CD4-positive, alpha-beta memory T cell (primary cell): Measurements from ENCODE around the gene CEACAM21. TPM values are rescaled to one million over a fixed set of nuclear protein-coding genes. Genes with fewer than 3 reads are reported as not detected.

Source experiments
- CTCF ChIA-PET: fragments of 350-600 bp; sonication (Branson Sonifier 250); formaldehyde crosslinking; loops from one replicate; lab custom pipeline; 2021; ENCODE audit warnings: inconsistent platforms; ENCODE audit not compliant: partially characterized antibody; lab: Charles Lee
- POLR2A ChIA-PET: fragments of 350-600 bp; sonication (Branson Sonifier 250); formaldehyde crosslinking; loops from one replicate; lab custom pipeline; 2021; ENCODE audit not compliant: partially characterized antibody; lab: Charles Lee
- DNase-seq, 5 donors: peaks; one replicate each; pipeline versions ENCODE4 v3.0.0 to v3.0.0-alpha.2; 2020 to 2022; ENCODE audit warnings: mixed read lengths in 1 of 5
- H3K27ac ChIP-seq: one replicate; pipeline ENCODE4 v1.7.0; 2013; ENCODE audit warnings: low read depth, low read length
- H3K27me3 ChIP-seq: 2 replicates; pipeline ENCODE4 v1.7.0; 2013; ENCODE audit warnings: mild to moderate bottlenecking, low read length, moderate library complexity; ENCODE audit not compliant: insufficient read depth
- H3K36me3 ChIP-seq: 2 replicates; pipeline ENCODE4 v1.7.0; 2013; ENCODE audit warnings: mild to moderate bottlenecking, low read length, moderate library complexity; ENCODE audit not compliant: insufficient read depth
- H3K4me1 ChIP-seq: 2 replicates; pipeline ENCODE4 v1.7.0; 2013; ENCODE audit warnings: mild to moderate bottlenecking, low read length, moderate library complexity; ENCODE audit not compliant: insufficient read depth
- H3K4me3 ChIP-seq, 2 donors: one replicate each; pipeline ENCODE4 v1.7.0; 2013; ENCODE audit warnings: low read length in 2 of 2, mild to moderate bottlenecking in 1 of 2
- H3K9me3 ChIP-seq, 2 donors: one replicate each; pipeline ENCODE4 v1.7.0; 2013; ENCODE audit warnings: low read length in 2 of 2, control low read depth in 1 of 2; ENCODE audit not compliant: control insufficient read depth in 1 of 2
- H3K27ac Mint-ChIP-seq, 7 donors: one replicate each; pipeline ENCODE4 v1.8.0; 2020 to 2021; ENCODE audit warnings: mixed read lengths in 7 of 7, mild to moderate bottlenecking in 6 of 7, inconsistent platforms in 3 of 7, moderate library complexity in 3 of 7
- H3K27me3 Mint-ChIP-seq, 2 donors: one replicate each; pipeline ENCODE4 v1.8.0; 2020 to 2021; ENCODE audit warnings: mixed read lengths in 2 of 2
- H3K36me3 Mint-ChIP-seq, 2 donors: one replicate each; pipeline ENCODE4 v1.8.0; 2020 to 2021; ENCODE audit warnings: mixed read lengths in 2 of 2, inconsistent platforms in 1 of 2, mild to moderate bottlenecking in 1 of 2
- H3K4me1 Mint-ChIP-seq, 4 donors: one replicate each; pipeline ENCODE4 v1.8.0; 2020 to 2021; ENCODE audit warnings: mixed read lengths in 4 of 4, mild to moderate bottlenecking in 1 of 4
- H3K4me3 Mint-ChIP-seq, 8 donors: one replicate each; pipeline ENCODE4 v1.8.0; 2020 to 2021; ENCODE audit warnings: mixed read lengths in 8 of 8, mild to moderate bottlenecking in 7 of 8, moderate library complexity in 6 of 8, inconsistent platforms in 3 of 8
- H3K9me3 Mint-ChIP-seq, 8 donors: one replicate each; pipeline ENCODE4 v1.8.0; 2020 to 2021; ENCODE audit warnings: mixed read lengths in 8 of 8, mild to moderate bottlenecking in 5 of 8, inconsistent platforms in 3 of 8, moderate library complexity in 1 of 8
- intact Hi-C: fragments of 100-400 bp; cut with micrococcal nuclease; formaldehyde crosslinking; loops from one replicate; pipeline ENCODE4 v1.15.1; 2023
- polyA plus RNA-seq, 2 donors: library from polyadenylated mRNA; unstranded; fragments of 300-500 nt; fragmentation: Illumina TruSeq; gene quantifications; one replicate each; pipeline ENCODE4 v1.2.3, GENCODE V29; 2021
- total RNA-seq, 2 experiments: library from RNA; stranded (reverse); gene quantifications; one replicate each; pipeline ENCODE4 v1.2.3, GENCODE V29; 2021

Gene CEACAM21
- total and polyA plus RNA-seq, 4 experiments from 2014 or later = 42.8 to 61.2 (median 54.6) TPM

GRCh38 chr19:41552558-41552957 lies 23.4 kb upstream of the CEACAM21 start:
- H3K27me3 Mint-ChIP-seq = no peaks in the 10 kb centered on the region
- Histone ChIP-seq H3K9me3 (no peaks in the 10 kb centered on the region), H3K4me3 (peak overlapping the region; percentile 75 to 91), H3K27me3 (no peaks in the 10 kb centered on the region), H3K27ac (peak overlapping the region; percentile 63), H3K36me3 (peaks cover 13% of the 10 kb centered on the region), H3K4me1 (peaks cover 63% of the 10 kb centered on the region)
- intact Hi-C loops = loop anchor here (5.0 kb wide), 1 partner anchor 200 kb away; the partner anchor contains the start of gene TGFB1
- H3K27ac Mint-ChIP-seq = peak overlapping the region; percentile 89 to 98 (median 97)
- H3K4me3 Mint-ChIP-seq = peak overlapping the region; percentile 98 to 100 (median 99)
- CTCF ChIA-PET = interaction anchor here (1.6 to 4.5 kb wide), 3 partner anchors 10 to 16 kb away, joined by 5 to 29 read pairs (median 10); no protein-coding TSS in a partner anchor
- POLR2A ChIA-PET = interaction anchor here (1.0 to 22.7 kb wide), 8 partner anchors 8 to 289 kb away, joined by 3 to 547 read pairs (median 8); partner anchors contain the start of genes DMAC2 and HNRNPUL1
- peaks cover 56 to 72% of the 10 kb centered on the region in 2 donors for H3K36me3 Mint-ChIP-seq
- H3K9me3 Mint-ChIP-seq = peaks cover 0 to 4% (median 0%) of the 10 kb centered on the region in 8 donors
- peaks cover 40 to 80% (median 57%) of the 10 kb centered on the region in 4 donors for H3K4me1 Mint-ChIP-seq
- DNase-seq = no peak

- peak overlapping the region; percentile 56 to 100 (median 99) for H3K4me3 Mint-ChIP-seq
- peak overlapping the region; percentile 5 to 75 for H3K4me3 ChIP-seq
- H3K36me3 ChIP-seq = peaks cover 13% of the 10 kb centered on the region
- peaks cover 63% of the 10 kb centered on the region for H3K4me1 ChIP-seq
- no peaks in the 10 kb centered on the region for H3K9me3 ChIP-seq
- peaks cover 62 to 76% of the 10 kb centered on the region in 2 donors for H3K36me3 Mint-ChIP-seq
- peaks cover 41 to 80% (median 57%) of the 10 kb centered on the region in 4 donors for H3K4me1 Mint-ChIP-seq
- no peak for DNase-seq
- intact Hi-C loops = loop anchor here (5.0 kb wide), 1 partner anchor 202 kb away; the partner anchor contains the start of gene TGFB1
- no peaks in the 10 kb centered on the region for H3K27me3 Mint-ChIP-seq
- peaks cover 0 to 4% (median 0%) of the 10 kb centered on the region in 8 donors for H3K9me3 Mint-ChIP-seq
- POLR2A ChIA-PET = interaction anchor here (1.1 to 22.7 kb wide), 4 partner anchors 11 to 751 kb away, joined by 3 to 547 read pairs (median 96); no protein-coding TSS in a partner anchor
- no peaks in the 10 kb centered on the region for H3K27me3 ChIP-seq
- H3K27ac Mint-ChIP-seq = peak overlapping the region; percentile 58 to 98 (median 87)
- CTCF ChIA-PET = interaction anchor here (2.3 to 4.9 kb wide), 4 partner anchors 9 to 17 kb away, joined by 11 to 56 read pairs (median 33); no protein-coding TSS in a partner anchor
- H3K27ac ChIP-seq = peak overlapping the region; percentile 63
Measured at GRCh38 chr19:41553804-41554203, 22.2 kb upstream of the CEACAM21 start.

- peak overlapping the region in 1 of 2 donors; percentile 37 for H3K4me3 ChIP-seq
- Mint-ChIP-seq H3K4me3 (peak overlapping the region; percentile 56 to 100 (median 98)), H3K4me1 (peaks cover 45 to 84% (median 62%) of the 10 kb centered on the region in 4 donors), H3K9me3 (peaks cover 0 to 4% (median 0%) of the 10 kb centered on the region in 8 donors), H3K27me3 (no peaks in the 10 kb centered on the region), H3K36me3 (peaks cover 68 to 73% of the 10 kb centered on the region in 2 donors), H3K27ac (peak overlapping the region; percentile 66 to 95 (median 88))
- H3K36me3 ChIP-seq = peaks cover 13% of the 10 kb centered on the region
- DNase-seq = peak; percentile 64 to 78 (median 66)
- peak overlapping the region; percentile 63 for H3K27ac ChIP-seq
- CTCF ChIA-PET = interaction anchor here (0.7 to 4.9 kb wide), 10 partner anchors 8 to 351 kb away, joined by 3 to 56 read pairs (median 6); no protein-coding TSS in a partner anchor
- no peaks in the 10 kb centered on the region for H3K27me3 ChIP-seq
- peaks cover 72% of the 10 kb centered on the region for H3K4me1 ChIP-seq
- POLR2A ChIA-PET = interaction anchor here (0.9 to 22.7 kb wide), 9 partner anchors 12 to 661 kb away, joined by 3 to 547 read pairs (median 7); partner anchors contain the start of genes CEACAM21, HNRNPUL1 and TGFB1
- intact Hi-C loops = loop anchor here (1.0 to 5.0 kb wide), 2 partner anchors 13 to 203 kb away; partner anchors contain the start of gene TGFB1
- H3K9me3 ChIP-seq = no peaks in the 10 kb centered on the region
Measured at GRCh38 chr19:41554907-41555306, 21.1 kb upstream of the CEACAM21 start.

GRCh38 chr19:41555748-41556147 lies 20.2 kb upstream of the CEACAM21 start:
- Histone ChIP-seq H3K27ac (peak overlapping the region; percentile 63), H3K4me3 (peak overlapping the region; percentile 13 to 37), H3K36me3 (peaks cover 13% of the 10 kb centered on the region), H3K27me3 (no peaks in the 10 kb centered on the region), H3K9me3 (no peaks in the 10 kb centered on the region), H3K4me1 (peaks cover 80% of the 10 kb centered on the region)
- peaks cover 66 to 73% of the 10 kb centered on the region in 2 donors for H3K36me3 Mint-ChIP-seq
- H3K4me1 Mint-ChIP-seq = peaks cover 53 to 92% (median 70%) of the 10 kb centered on the region in 4 donors
- peak overlapping the region; percentile 66 to 95 (median 89) for H3K27ac Mint-ChIP-seq
- intact Hi-C loops = loop anchor here (1.0 kb wide), 1 partner anchor 13 kb away; no protein-coding TSS in a partner anchor
- peak overlapping the region; percentile 56 to 100 (median 98) for H3K4me3 Mint-ChIP-seq
- no peaks in the 10 kb centered on the region for H3K27me3 Mint-ChIP-seq
- H3K9me3 Mint-ChIP-seq = peaks cover 0 to 4% (median 0%) of the 10 kb centered on the region in 8 donors
- POLR2A ChIA-PET = interaction anchor here (1.2 to 22.7 kb wide), 7 partner anchors 12 to 192 kb away, joined by 3 to 547 read pairs (median 12); partner anchors contain the start of genes B9D2 and CEACAM21
- no peak for DNase-seq
- CTCF ChIA-PET = interaction anchor here (1.1 to 18.0 kb wide), 8 partner anchors 8 to 198 kb away, joined by 3 to 561 read pairs (median 33); no protein-coding TSS in a partner anchor

- H3K27ac ChIP-seq = peak overlapping the region; percentile 28
- H3K4me1 ChIP-seq = peaks cover 75% of the 10 kb centered on the region
- intact Hi-C loops = loop anchor here (1.0 to 2.0 kb wide), 3 partner anchors 14 to 115 kb away; no protein-coding TSS in a partner anchor
- H3K36me3 Mint-ChIP-seq = peaks cover 44 to 54% of the 10 kb centered on the region in 2 donors
- peak overlapping the region in 1 of 2 donors; percentile 36 for H3K4me3 ChIP-seq
- no peaks in the 10 kb centered on the region for H3K27me3 Mint-ChIP-seq
- peaks cover 54 to 91% (median 70%) of the 10 kb centered on the region in 4 donors for H3K4me1 Mint-ChIP-seq
- no peaks in the 10 kb centered on the region for H3K36me3 ChIP-seq
- no peaks in the 10 kb centered on the region for H3K9me3 Mint-ChIP-seq
- peak in 4 of 5 donors; percentile 58 to 88 (median 66) for DNase-seq
- CTCF ChIA-PET = interaction anchor here (0.9 to 18.0 kb wide), 15 partner anchors 8 to 200 kb away, joined by 3 to 561 read pairs (median 6); partner anchors contain the start of genes B9D2 and CEACAM21
- peak overlapping the region in 6 of 7 donors; percentile 82 to 94 (median 88) for H3K27ac Mint-ChIP-seq
- H3K27me3 ChIP-seq = no peaks in the 10 kb centered on the region
- peak overlapping the region; percentile 31 to 85 (median 70) for H3K4me3 Mint-ChIP-seq
- H3K9me3 ChIP-seq = no peaks in the 10 kb centered on the region
- POLR2A ChIA-PET = interaction anchor here (1.2 to 22.7 kb wide), 10 partner anchors 8 to 114 kb away, joined by 3 to 547 read pairs (median 6); partner anchors contain the start of gene CEACAM21
Measured at GRCh38 chr19:41563854-41564514, 12.0 kb upstream of the CEACAM21 start.

- no peaks in the 10 kb centered on the region for H3K27me3 ChIP-seq
- ChIA-PET POLR2A (interaction anchor here (1.2 to 22.7 kb wide), 6 partner anchors 7 to 36 kb away, joined by 5 to 547 read pairs (median 10); no protein-coding TSS in a partner anchor), CTCF (interaction anchor here (0.9 to 18.0 kb wide), 10 partner anchors 8 to 169 kb away, joined by 3 to 561 read pairs (median 9); partner anchors contain the start of gene CEACAM21)
- Mint-ChIP-seq H3K27me3 (no peaks in the 10 kb centered on the region), H3K4me1 (peaks cover 48 to 83% (median 69%) of the 10 kb centered on the region in 4 donors), H3K27ac (peak overlapping the region in 5 of 7 donors; percentile 12 to 88 (median 50)), H3K36me3 (peaks cover 41 to 48% of the 10 kb centered on the region in 2 donors), H3K4me3 (peak overlapping the region; percentile 31 to 85 (median 56)), H3K9me3 (no peaks in the 10 kb centered on the region)
- intact Hi-C loops = no loop called here
- no peak overlapping the region for H3K4me3 ChIP-seq
- DNase-seq = no peak
- H3K4me1 ChIP-seq = peaks cover 75% of the 10 kb centered on the region
- H3K27ac ChIP-seq = no peak overlapping the region
- H3K9me3 ChIP-seq = no peaks in the 10 kb centered on the region
- peaks cover 4% of the 10 kb centered on the region for H3K36me3 ChIP-seq
Measured at GRCh38 chr19:41564515-41565378, 11.2 kb upstream of the CEACAM21 start.
